Limb (tissue), 2 donors: ENCODE measurements around the gene LYPD4.

ENCODE experiments used
- DNase-seq, 2 donors: peaks; one replicate each; pipeline ENCODE4 v3.0.0-alpha.2; 2016; ENCODE audit errors: extremely low spot score in 2 of 2

Gene LYPD4

DNA sequence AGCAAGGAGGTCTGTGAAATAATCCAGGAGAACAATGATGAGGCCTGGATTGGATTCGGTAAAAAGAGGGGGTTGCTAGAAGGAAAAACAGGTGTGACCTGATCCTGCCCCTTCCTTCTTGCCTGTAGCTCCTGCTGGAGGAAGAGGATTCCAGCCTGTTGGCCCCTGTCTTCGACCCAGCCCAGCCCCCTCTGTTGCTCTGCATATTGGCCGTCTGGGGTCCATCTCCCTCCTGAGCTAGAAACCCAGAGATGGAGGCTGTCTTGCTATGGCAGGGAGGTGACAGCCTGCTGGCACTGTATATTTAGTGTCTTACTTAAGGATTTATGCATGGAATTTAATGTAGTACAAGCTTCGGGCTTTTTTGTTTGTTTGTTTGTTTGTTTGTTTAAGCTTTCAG, 7.0 kb upstream of the LYPD4 start:
- no peak for DNase-seq

- no peak for DNase-seq
Observed at GRCh38 chr19:41850381-41850780, 5.9 kb upstream of the LYPD4 start.

- DNase-seq = no peak
Observed at GRCh38 chr19:41849067-41849466, 4.6 kb upstream of the LYPD4 start.

- DNase-seq = no peak
Observed at GRCh38 chr19:41848666-41849065, 4.2 kb upstream of the LYPD4 start.

GRCh38 chr19:41847351-41848105, 3.0 kb upstream of the LYPD4 start:
- DNase-seq = no peak

DNA sequence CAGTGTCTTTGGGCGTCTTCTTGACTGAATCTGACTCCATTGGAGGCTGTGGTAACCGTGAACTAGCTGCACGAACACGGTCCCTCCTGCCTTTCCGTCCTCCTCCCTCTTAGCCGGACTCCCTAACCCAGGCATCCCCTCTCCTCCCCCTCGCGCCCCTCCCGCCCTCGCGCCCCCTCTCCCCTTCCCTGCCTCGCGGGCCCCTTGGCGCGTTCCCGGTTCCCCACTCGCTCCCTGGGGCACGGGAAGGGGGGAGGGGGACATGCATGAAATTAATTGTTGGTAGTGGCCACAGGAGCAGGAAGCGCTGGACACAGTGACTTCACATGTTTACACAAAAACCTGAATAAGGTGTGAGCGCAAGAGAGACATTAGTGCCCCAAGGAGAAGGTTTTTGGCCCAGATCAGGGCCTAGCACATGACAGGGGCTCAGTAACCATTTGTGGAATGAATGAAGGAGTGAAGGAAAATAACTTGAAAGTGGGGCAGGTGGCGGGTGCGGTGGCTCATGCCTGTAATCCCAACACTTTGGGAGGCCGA, 638 bp upstream of the LYPD4 start:
- DNase-seq = no peak

GRCh38 chr19:41845001-41845050, 343 bp upstream of the LYPD4 start, which contains the start of gene DMRTC2:
DMRTC2 (plus strand) TSS chr19:41845042; CDS start chr19:41847429, 2,387 bp downstream.
- DNase-seq = no peak

GRCh38 chr19:41843371-41843770, 1.1 kb downstream of the LYPD4 start:
- DNase-seq = no peak

- no peak for DNase-seq
Observed at GRCh38 chr19:41839211-41839610, 5.3 kb downstream of the LYPD4 start.

GRCh38 chr19:41837981-41838708, 6.3 kb downstream of the LYPD4 start:
- no peak for DNase-seq

DNA sequence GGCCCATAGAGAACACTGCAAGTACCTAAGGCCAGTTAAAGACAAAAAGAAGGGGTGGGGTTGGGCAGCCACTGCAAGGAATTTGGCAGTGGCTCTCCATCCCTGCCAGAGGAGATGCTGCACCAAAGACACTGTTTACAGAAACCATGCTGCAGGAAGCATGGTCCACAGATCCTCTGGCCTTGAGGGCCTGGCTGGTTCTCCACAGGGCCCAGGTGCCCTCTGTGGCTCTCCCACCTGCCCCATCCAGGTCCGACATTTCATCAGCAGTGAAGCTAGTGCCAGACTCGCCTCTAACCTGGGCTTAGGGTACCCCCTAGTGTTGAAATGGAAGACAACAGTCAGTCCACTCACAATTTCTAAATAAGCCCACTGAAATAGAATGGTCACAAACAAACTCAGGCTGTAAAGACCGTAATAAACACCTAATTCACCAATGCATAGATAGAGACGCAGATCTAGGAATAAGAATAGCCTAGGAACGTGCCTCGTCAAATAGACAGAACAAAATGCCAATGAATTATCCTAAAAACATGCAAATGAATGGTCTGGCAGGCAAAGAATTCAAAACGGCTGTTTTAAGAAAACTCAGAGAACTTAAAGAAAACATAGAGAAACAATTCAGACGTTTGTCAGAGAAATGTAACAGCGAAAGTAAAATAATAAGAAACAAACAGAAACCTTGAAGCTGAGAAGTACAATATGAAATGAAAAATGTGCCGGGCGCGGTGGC, 23.3 kb downstream of the LYPD4 start:
- DNase-seq = no peak

GRCh38 chr19:41816761-41817160, 27.7 kb downstream of the LYPD4 start:
- DNase-seq = no peak

- DNase-seq = no peak
Observed at GRCh38 chr19:41815301-41815700, 29.2 kb downstream of the LYPD4 start.

GRCh38 chr19:41813911-41814310, 30.6 kb downstream of the LYPD4 start:
- DNase-seq = no peak

DNA sequence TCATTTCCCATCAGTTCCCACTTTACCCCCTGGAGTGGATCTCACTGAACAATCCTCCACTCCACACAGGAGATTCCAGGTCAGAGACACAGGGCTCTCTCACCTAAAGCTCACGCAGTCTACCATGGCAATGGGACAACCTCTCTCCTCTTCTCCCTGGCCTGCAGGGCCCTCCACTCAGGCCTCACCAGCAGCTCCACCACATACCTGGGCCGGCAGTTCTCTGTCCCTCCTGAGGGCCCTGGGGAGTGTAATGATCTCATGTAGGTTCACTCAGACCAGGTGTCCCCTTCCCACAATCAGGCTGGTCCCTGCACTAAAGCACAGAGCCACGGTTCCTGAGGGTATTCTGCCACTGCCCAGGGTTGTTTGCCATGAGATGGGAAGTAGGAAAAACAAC, 32.5 kb downstream of the LYPD4 start:
- DNase-seq = no peak

- DNase-seq = no peak
Observed at GRCh38 chr19:41811036-41811435, 33.4 kb downstream of the LYPD4 start.

GRCh38 chr19:41810301-41810700, 34.2 kb downstream of the LYPD4 start:
- no peak for DNase-seq

- no peak for DNase-seq
Observed at GRCh38 chr19:41808663-41809566, 35.6 kb downstream of the LYPD4 start.

DNA sequence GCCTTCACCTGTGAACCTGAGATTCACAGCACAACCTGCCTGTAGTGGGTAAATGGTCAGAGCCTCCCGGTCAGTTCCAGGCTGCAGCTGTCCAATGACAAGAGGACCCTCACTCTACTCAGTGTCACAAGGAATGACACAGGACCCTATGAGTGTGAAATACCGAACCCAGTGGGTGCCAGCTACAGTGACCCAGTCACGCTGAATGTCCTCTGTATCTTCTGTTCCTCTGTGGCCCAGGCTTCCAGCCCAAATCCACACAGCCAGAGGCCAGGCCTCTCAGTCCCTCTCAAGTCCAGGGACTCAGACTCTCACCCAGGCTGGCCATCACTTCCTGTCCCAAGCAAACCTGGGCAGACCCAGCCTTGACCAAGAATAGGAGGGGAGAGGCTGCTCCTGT, 37.3 kb downstream of the LYPD4 start:
- no peak for DNase-seq

DNA sequence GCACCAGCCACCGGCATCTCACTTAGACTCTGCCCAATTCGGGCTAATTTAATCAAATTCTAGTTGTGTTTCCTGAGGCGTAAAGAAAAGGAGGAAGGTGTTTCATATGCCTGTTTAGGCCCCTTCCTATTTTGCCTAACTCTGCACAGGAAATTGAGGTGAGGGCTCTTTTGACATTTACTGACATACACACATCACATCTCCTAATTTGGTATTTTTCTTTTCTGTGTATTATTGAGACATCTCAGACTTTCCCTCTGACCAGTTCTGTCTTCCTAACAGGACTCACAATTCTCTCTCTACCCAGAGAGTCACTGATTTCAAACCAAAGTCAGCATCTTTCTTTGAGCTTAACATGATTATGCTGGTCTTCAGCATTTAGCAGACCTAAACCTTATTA, 40.1 kb downstream of the LYPD4 start:
- DNase-seq = no peak

DNA sequence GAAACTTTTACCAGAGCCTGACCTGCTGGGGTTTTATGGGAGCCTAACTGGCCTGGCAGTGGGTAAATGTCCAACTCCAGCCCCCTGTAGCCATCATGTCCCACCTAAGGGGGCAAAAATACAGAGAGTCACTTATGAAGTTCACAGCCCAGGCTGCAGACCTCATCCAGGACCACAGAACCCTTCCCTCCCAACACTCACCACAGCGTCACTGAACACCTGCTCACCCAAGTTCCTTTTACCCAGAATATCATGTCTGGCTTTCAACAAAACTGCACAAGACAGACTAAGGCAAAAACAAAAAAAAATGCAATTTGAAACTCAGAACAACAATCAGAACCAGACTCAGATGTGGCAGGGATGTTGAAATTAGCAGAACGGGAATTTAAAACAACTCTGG, 41.7 kb downstream of the LYPD4 start:
- DNase-seq = no peak

GRCh38 chr19:41801792-41802211, 42.7 kb downstream of the LYPD4 start:
- no peak for DNase-seq
